HepG2 (cell line): Measurements from ENCODE around the gene BABAM2. TPM values are rescaled to one million over a fixed set of nuclear protein-coding genes. Genes with fewer than 3 reads are reported as not detected.

Experiments
- ARID3A ChIP-seq: IDR thresholded peaks from 2 replicates; pipeline ENCODE4 v1.6.1; 2012; ENCODE audit warnings: low read depth, low read length, improper control_type of control experiment
- ARID5B ChIP-seq: IDR thresholded peaks from 2 replicates; pipeline ENCODE4 v1.4.0; 2020; ENCODE audit warnings: mild to moderate bottlenecking, missing genetic modification reagents
- ATF7 ChIP-seq, 2 experiments: fragments of 450-650 bp in 1 of 2; sonication (generic) in 1 of 2; formaldehyde crosslinking in 1 of 2; IDR thresholded peaks; 2 replicates each; pipeline versions ENCODE4 v1.4.0 to v1.6.1; 2016 to 2020; ENCODE audit warnings: antibody characterized with exemption in 1 of 2, mild to moderate bottlenecking in 1 of 2, missing genetic modification reagents in 1 of 2
- KAT8 ChIP-seq: IDR thresholded peaks from 2 replicates; pipeline ENCODE4 v1.6.1; 2016; ENCODE audit warnings: missing genetic modification reagents, missing compliant biosample characterization
- NCOA2 ChIP-seq: sonication (generic); formaldehyde crosslinking; IDR thresholded peaks from 2 replicates; pipeline ENCODE4 v1.8.0; 2022; ENCODE audit warnings: inconsistent platforms
- NRL ChIP-seq: sonication (generic); formaldehyde crosslinking; IDR thresholded peaks from 2 replicates; pipeline ENCODE4 v1.5.0; 2020; ENCODE audit warnings: missing genetic modification reagents, mild to moderate bottlenecking, moderate library complexity, borderline replicate concordance
- PHF21A ChIP-seq: sonication (generic); formaldehyde crosslinking; IDR thresholded peaks from 2 replicates; pipeline ENCODE4 v1.5.0; 2020; ENCODE audit warnings: mild to moderate bottlenecking, missing genetic modification reagents
- PPARG ChIP-seq: conservative IDR thresholded peaks from 2 replicates; pipeline ENCODE4 v1.6.1; 2016; ENCODE audit warnings: missing biosample characterization, missing genetic modification reagents
- WIZ ChIP-seq: sonication (generic); formaldehyde crosslinking; IDR thresholded peaks from 2 replicates; pipeline ENCODE4 v1.5.1; 2020; ENCODE audit warnings: mild to moderate bottlenecking, missing genetic modification reagents
- ZBTB40 ChIP-seq, 2 experiments: fragments of 450-650 bp in 1 of 2; sonication (generic) in 1 of 2; formaldehyde crosslinking in 1 of 2; IDR thresholded peaks; 2 replicates each; pipeline versions ENCODE4 v1.6.1 to v1.8.0; 2016 to 2022; ENCODE audit warnings: antibody characterized with exemption in 1 of 2, mild to moderate bottlenecking in 1 of 2, missing genetic modification reagents in 1 of 2
- ZMAT5 ChIP-seq: sonication (generic); formaldehyde crosslinking; IDR thresholded peaks from 2 replicates; pipeline ENCODE4 v1.5.0; 2020; ENCODE audit warnings: mild to moderate bottlenecking, low read depth, missing genetic modification reagents, borderline replicate concordance
- ZNF367 ChIP-seq: sonication (generic); formaldehyde crosslinking; IDR thresholded peaks from 2 replicates; pipeline ENCODE4 v1.4.0; 2020; ENCODE audit warnings: missing genetic modification reagents, borderline replicate concordance
- ZNF740 ChIP-seq: sonication (generic); formaldehyde crosslinking; IDR thresholded peaks from 2 replicates; pipeline ENCODE4 v1.4.0; 2020; ENCODE audit warnings: missing genetic modification reagents
- polyA plus RNA-seq, 8 experiments: library from polyadenylated mRNA; depleted of rRNA in 3 of 8; stranded (reverse) in 7 of 8; unstranded in 1 of 8; fragments of >200 nt; fragmentation: Illumina TruSeq in 4 of 8; extraction: Trizol in 4 of 8; gene quantifications; 2 replicates each; pipeline versions ENCODE4 v1.2.1 to v1.2.3, GENCODE V29; 2011 to 2016; ENCODE audit warnings: low read depth in 4 of 8, missing spikeins in 1 of 8, mixed read lengths in 1 of 8; ENCODE audit not compliant: insufficient read depth in 1 of 8
- total RNA-seq, 5 experiments: library from RNA; depleted of rRNA; stranded (reverse); fragments of >200 nt; fragmentation: Illumina TruSeq; extraction: Trizol; gene quantifications; 2 replicates each; pipeline ENCODE4 v1.2.3, GENCODE V29; 2016; ENCODE audit warnings: low read depth in 1 of 5

Gene BABAM2
- total and polyA plus RNA-seq, 2 of the 13 experiments (the other 11 are each of a cell fraction or from before 2014, with no cell fraction given), result 24.9 to 28.0 TPM

GRCh38 chr2:27929916-27930486 lies 39.5 kb downstream of the BABAM2 start (continued):
- TF ChIP-seq ARID5B (CRISPR knock-in tag) (0 out of 2 replicates have a peak, but pooled peaks have one; percentile 13), ZNF740 (CRISPR knock-in tag) (no peak), KAT8 (CRISPR knock-in tag) (no peak), ARID3A (peak; percentile 36; the same call in 1 of the 2 replicates), WIZ (no peak), ZMAT5 (CRISPR knock-in tag) (no peak), NCOA2 (CRISPR knock-in tag) (peak; percentile 28), NRL (CRISPR knock-in tag) (no peak), ZBTB40 (IDR thresholded peaks at IDR 0.05) (no peak), ZBTB40 (CRISPR knock-in tag; IDR thresholded peaks at IDR 0.05) (no peak), ZNF367 (CRISPR knock-in tag) (no peak), ATF7 (IDR thresholded peaks at IDR 0.05) (no peak), ATF7 (CRISPR knock-in tag; IDR thresholded peaks at IDR 0.05) (no peak), PPARG (CRISPR knock-in tag) (0 out of 2 replicates have a peak, but pooled peaks have one; percentile 31), PHF21A (0 out of 2 replicates have a peak, but pooled peaks have one; percentile 31)
